Fibroblast of pulmonary artery (primary cell): Measurements from ENCODE around the gene C10orf67.

ENCODE experiments used
- DNase-seq: peaks from one replicate; pipeline ENCODE4 v3.0.0-alpha.2; 2010; ENCODE audit warnings: low read depth
- H3K4me3 ChIP-seq: replicated peaks from 2 replicates; pipeline ENCODE4 v1.5.1; 2011; ENCODE audit warnings: low read depth, mild to moderate bottlenecking, control low read depth, low read length, moderate library complexity
- TF ChIP-seq, protein P1 (sequence below): IDR thresholded peaks from 2 replicates; pipeline ENCODE4 v1.5.1; 2011; ENCODE audit warnings: mild to moderate bottlenecking, control low read depth, low read length, inconsistent platforms; ENCODE audit errors: missing control alignments

Gene C10orf67

DNA sequence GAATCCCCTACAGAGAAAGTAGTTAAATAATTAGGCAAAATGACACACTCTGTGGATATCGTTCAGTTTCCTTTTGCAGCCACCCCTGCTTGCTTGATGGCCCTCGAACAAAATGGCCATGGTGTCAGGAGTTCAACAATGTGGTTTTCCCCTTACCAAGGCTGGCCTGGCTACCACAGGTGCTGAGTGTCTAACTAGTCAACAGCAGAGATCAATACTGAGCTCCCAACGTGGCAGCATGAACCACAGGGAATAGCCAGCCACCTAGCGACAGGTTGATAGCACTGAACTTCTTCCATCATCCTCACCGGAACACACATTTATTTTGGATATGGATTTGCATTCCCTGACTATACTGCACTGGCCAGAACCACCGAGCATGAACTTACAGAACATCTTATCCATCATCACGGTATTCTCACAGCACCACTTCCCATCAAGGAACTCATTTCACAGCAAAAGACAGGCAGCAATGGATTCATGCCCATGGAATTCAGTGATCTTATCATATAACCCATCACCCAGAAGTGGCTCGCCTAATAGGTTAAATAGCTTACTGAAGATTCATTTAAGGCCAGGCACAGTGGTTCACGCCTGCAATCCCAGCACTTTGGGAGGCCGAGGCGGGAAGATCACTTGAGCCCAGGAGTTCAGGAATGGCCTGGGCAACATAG is 6.3 kb downstream of the C10orf67 start:
- TF ChIP-seq, protein P1, sequence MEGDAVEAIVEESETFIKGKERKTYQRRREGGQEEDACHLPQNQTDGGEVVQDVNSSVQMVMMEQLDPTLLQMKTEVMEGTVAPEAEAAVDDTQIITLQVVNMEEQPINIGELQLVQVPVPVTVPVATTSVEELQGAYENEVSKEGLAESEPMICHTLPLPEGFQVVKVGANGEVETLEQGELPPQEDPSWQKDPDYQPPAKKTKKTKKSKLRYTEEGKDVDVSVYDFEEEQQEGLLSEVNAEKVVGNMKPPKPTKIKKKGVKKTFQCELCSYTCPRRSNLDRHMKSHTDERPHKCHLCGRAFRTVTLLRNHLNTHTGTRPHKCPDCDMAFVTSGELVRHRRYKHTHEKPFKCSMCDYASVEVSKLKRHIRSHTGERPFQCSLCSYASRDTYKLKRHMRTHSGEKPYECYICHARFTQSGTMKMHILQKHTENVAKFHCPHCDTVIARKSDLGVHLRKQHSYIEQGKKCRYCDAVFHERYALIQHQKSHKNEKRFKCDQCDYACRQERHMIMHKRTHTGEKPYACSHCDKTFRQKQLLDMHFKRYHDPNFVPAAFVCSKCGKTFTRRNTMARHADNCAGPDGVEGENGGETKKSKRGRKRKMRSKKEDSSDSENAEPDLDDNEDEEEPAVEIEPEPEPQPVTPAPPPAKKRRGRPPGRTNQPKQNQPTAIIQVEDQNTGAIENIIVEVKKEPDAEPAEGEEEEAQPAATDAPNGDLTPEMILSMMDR = peak; percentile 19
- no peak overlapping the region for H3K4me3 ChIP-seq
- DNase-seq = peak; percentile 29

DNA sequence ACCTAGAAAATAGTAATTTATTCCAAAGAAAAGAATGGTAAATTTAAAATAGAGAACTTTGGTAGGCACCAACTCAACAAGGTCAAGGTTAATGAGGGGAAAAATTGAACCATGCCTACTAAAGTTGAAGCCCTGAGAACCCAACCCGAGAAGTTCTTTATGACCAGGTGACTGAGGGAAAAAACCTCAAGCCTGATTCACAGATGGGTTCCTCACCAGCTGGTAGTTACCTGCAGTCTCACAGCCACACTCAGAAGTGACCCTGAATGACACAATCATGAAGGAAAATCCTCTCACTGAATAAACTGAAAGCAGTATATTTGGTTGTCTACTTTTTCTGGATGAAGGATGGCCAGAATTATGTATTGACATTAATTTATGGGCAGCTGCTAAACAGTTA is 7.0 kb downstream of the C10orf67 start:
- no peak for DNase-seq
- no peak overlapping the region for H3K4me3 ChIP-seq
- TF ChIP-seq, protein P1 = no peak

DNA sequence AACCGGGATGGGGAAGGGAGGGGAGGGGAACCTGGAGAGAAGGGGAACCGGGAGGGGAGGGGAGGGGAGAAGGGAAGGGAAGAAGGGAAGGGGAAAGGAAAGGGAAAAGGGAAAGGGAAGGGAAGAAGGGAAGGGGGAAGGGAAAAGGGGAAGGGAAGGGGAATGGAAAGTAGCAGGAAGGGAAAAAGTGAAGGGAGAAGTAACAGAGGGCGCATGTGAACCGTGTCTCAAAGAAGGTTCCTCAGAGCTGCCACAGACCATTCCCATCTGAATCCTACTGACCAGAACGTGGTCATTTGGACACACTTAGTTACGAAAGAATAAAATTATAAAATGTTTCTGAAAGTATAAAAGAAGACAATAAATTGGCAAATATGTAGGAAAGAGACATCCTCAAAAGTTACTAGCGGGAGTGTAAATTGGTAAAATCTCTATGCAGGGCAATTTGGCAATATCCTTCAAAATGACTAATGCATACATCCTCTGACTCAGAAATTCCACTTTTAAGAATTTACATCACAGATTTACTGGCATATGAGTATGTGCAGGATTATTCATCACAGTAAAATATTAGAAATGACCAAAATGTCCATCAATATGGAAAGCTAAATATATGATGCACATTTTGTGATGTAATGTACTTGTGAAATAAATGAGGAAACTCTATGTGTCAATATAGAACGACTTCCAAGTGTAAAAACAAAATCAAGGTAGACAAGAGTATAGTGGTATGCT is 12.9 kb downstream of the C10orf67 start:
- peak; percentile 91 for DNase-seq
- TF ChIP-seq, protein P1 = no peak
- H3K4me3 ChIP-seq = no peak overlapping the region

DNA sequence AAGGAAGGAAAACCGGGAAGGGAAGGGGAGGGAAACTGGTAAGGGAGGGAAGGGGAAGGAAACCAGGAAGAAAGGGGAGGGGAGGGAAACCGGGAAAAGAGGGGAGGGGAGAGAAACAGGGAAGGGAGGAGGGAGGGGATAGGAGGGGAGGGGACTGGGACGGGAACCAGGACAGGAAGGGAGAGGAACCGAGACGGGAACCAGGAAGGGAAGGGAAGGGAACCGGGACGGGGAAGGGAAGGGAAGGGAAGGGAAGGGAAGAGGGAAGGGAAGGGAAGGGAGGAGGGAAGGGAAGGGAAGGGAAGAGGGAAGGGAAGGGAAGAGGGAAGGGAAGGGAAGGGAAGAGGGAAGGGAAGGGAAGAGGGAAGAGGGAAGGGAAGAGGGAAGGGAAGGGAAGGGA is 13.6 kb downstream of the C10orf67 start:
- TF ChIP-seq, protein P1 = no peak
- H3K4me3 ChIP-seq = no peak overlapping the region
- DNase-seq = no peak

DNA sequence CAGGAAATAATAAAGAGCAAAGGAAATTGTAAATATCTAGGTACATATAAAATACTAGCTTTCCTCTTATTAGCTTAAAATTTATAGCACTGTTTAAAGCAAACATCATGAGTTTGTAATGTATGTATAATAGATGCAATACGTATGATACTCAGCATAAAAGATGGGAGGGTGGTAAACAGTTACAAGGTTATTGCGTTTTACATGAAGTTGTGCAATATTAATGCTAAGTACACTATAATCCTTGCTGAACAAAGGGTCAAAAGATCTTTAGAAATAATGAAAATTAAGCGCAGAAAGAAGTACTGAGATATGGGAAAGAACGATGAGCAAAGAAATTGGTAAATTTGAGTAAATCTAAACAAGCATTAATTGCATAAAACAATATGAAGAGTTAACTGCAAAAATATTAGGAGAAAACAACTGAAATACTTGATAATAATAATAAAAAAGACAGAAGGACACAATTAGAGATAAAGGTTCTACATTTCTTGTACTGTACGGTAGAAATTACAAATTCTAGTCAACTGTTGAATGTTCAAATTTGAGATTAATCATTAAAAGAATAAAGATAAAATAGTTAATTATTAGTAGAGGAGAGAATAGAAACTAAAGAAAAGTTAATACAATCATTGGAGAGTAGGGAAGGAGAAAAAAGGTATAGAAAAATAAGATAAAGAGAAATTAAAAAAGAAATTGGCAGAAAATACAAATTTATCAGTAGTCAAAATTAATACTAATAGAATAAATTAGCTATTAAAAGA is 17.9 kb downstream of the C10orf67 start:
- no peak for DNase-seq
- TF ChIP-seq, protein P1 = no peak
- H3K4me3 ChIP-seq = no peak overlapping the region

DNA sequence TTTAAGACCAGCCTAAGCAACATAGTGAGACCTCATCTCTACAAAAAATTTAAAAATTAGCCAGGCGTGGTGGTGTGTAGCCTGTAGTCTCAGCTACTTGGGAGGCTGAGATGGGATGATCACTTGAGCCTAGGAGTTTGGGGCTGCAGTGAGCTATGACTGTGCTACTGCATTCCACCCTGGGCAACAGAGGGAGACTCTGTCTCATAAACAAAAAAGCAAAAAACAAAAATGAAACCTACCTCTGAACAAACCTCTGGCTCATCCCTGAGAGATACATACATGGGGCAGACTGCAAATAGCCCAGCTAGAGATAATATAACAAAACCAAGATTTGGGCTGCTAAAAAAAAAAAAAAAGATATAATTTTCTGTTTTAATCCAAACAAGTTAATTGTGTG is 19.5 kb downstream of the C10orf67 start:
- H3K4me3 ChIP-seq = no peak overlapping the region
- TF ChIP-seq, protein P1 = peak; percentile 16
- no peak for DNase-seq
